A549 (cell line): ENCODE results near the gene DDX47. TPM values are rescaled to one million over a fixed set of nuclear protein-coding genes. Genes with fewer than 3 reads are reported as not detected.

ENCODE experiments used
- ATAC-seq, 2 experiments: fragments of 200-7000 bp in 1 of 2; fragments of >200 bp in 1 of 2; cut with Nextera tagmentation in 1 of 2; cut with Tn5 transposase in 1 of 2; 3 replicates each; pipeline versions ENCODE4 v1.8.0 to v1.9.1; 2018 to 2020; ENCODE audit warnings: mild to moderate bottlenecking in 1 of 2, moderate library complexity in 1 of 2
- CTCF ChIA-PET: fragments of 300-600 bp; sonication (Branson Sonifier 250); formaldehyde crosslinking; extraction: SDS; loops from one replicate; lab custom pipeline; 2021; ENCODE audit warnings: antibody characterized with exemption, inconsistent platforms; lab: Yijun Ruan, JAX
- POLR2A ChIA-PET: fragments of 350-600 bp; formaldehyde crosslinking; extraction: SDS; loops from one replicate; lab custom pipeline; 2021; ENCODE audit warnings: antibody characterized with exemption, inconsistent platforms; lab: Yijun Ruan, JAX
- DNase-seq, 2 experiments: peaks; one replicate each; pipeline versions ENCODE4 v3.0.0 to v3.0.0-alpha.2; 2011 to 2016; ENCODE audit warnings: low read depth in 1 of 2, low spot score in 1 of 2
- FAIRE-seq: peaks from 2 replicates; lab custom pipeline; 2011; peaks lifted over from hg19 to GRCh38; lab: Jason Lieb, UNC
- H3K27ac ChIP-seq, 2 experiments: fragments of >200 bp; sonication (Bioruptor Twin); formaldehyde crosslinking; 3 replicates each; pipeline ENCODE4 v1.5.1; 2016 to 2017
- H3K4me1 ChIP-seq: fragments of >200 bp; sonication (Bioruptor Twin); formaldehyde crosslinking; 3 replicates; pipeline ENCODE4 v1.6.1; 2016
- H3K4me2 ChIP-seq: fragments of >200 bp; sonication (Bioruptor Twin); formaldehyde crosslinking; 3 replicates; pipeline ENCODE4 v1.6.1; 2016
- H3K4me3 ChIP-seq: fragments of >200 bp; sonication (Bioruptor Twin); formaldehyde crosslinking; 3 replicates; pipeline ENCODE4 v1.5.1; 2016
- H3K9me3 ChIP-seq: fragments of >200 bp; sonication (Bioruptor Twin); formaldehyde crosslinking; 3 replicates; pipeline ENCODE4 v1.6.1; 2016
- CBX2 ChIP-seq: fragments of 200-600 bp; sonication (generic); IDR thresholded peaks from 2 replicates; pipeline ENCODE4 v1.6.1; 2016; ENCODE audit warnings: low read depth, mild to moderate bottlenecking, borderline replicate concordance
- CBX8 ChIP-seq: fragments of 200-600 bp; sonication (generic); IDR thresholded peaks from 2 replicates; pipeline ENCODE4 v1.6.1; 2016
- CHD2 ChIP-seq: fragments of 150-350 bp; IDR thresholded peaks from 2 replicates; pipeline ENCODE4 v1.6.1; 2014; ENCODE audit warnings: low read length; ENCODE audit not compliant: partially characterized antibody
- EHF ChIP-seq: fragments of 250-450 bp; sonication (Bioruptor Pico); IDR thresholded peaks from 2 replicates; pipeline ENCODE4 v1.5.0; 2020; ENCODE audit warnings: mild to moderate bottlenecking
- EHMT2 ChIP-seq: fragments of 200-600 bp; sonication (generic); IDR thresholded peaks from 2 replicates; pipeline ENCODE4 v1.6.1; 2016; ENCODE audit warnings: antibody characterized with exemption, low read depth, mild to moderate bottlenecking, moderate library complexity
- EP300 ChIP-seq, 2 experiments: fragments of >200 bp; sonication (Bioruptor Twin); formaldehyde crosslinking; IDR thresholded peaks; 2 replicates in 1 of 2; 3 replicates in 1 of 2; pipeline ENCODE4 v1.6.1; 2016 to 2017
- FOSB ChIP-seq: fragments of 250-450 bp; sonication (Bioruptor Pico); IDR thresholded peaks from 2 replicates; pipeline ENCODE4 v1.5.0; 2020; ENCODE audit warnings: mild to moderate bottlenecking, moderate library complexity
- FOSL2 ChIP-seq, 2 experiments: fragments of 450-650 bp in 1 of 2; fragments of >200 bp in 1 of 2; sonication (Bioruptor Twin) in 1 of 2; formaldehyde crosslinking; IDR thresholded peaks; 2 replicates each; pipeline versions ENCODE4 v1.5.0 to v1.6.1; 2016 to 2020; ENCODE audit warnings: mild to moderate bottlenecking in 1 of 2, moderate library complexity in 1 of 2
- FOXS1 ChIP-seq: fragments of 250-450 bp; sonication (Bioruptor Pico); IDR thresholded peaks from 2 replicates; pipeline ENCODE4 v1.5.0; 2020; ENCODE audit warnings: mild to moderate bottlenecking, moderate library complexity
- GATA3 ChIP-seq: IDR thresholded peaks from 2 replicates; pipeline ENCODE4 v1.6.1; 2012; ENCODE audit warnings: borderline replicate concordance
- HOXB13 ChIP-seq: fragments of 250-450 bp; sonication (Bioruptor Pico); IDR thresholded peaks from 2 replicates; pipeline ENCODE4 v1.5.0; 2020; ENCODE audit warnings: low read depth, mild to moderate bottlenecking, moderate library complexity
- HOXB5 ChIP-seq: fragments of 250-450 bp; sonication (Bioruptor Pico); IDR thresholded peaks from 2 replicates; pipeline ENCODE4 v1.5.0; 2020; ENCODE audit warnings: mild to moderate bottlenecking, moderate library complexity
- KDM5A ChIP-seq: fragments of 200-600 bp; sonication (generic); IDR thresholded peaks from 2 replicates; pipeline ENCODE4 v1.6.1; 2016; ENCODE audit warnings: antibody characterized with exemption, mild to moderate bottlenecking
- MAZ ChIP-seq: fragments of 150-350 bp; IDR thresholded peaks from 2 replicates; pipeline ENCODE4 v1.6.1; 2014; ENCODE audit warnings: antibody characterized with exemption, low read depth, low read length, borderline replicate concordance
- MYC ChIP-seq: IDR thresholded peaks from 2 replicates; pipeline ENCODE4 v1.6.1; 2012; ENCODE audit warnings: mild to moderate bottlenecking, inconsistent platforms, low read length, improper control_type of control experiment, borderline replicate concordance
- NPAS2 ChIP-seq: fragments of 250-450 bp; sonication (Bioruptor Pico); IDR thresholded peaks from 2 replicates; pipeline ENCODE4 v1.8.0; 2022; ENCODE audit warnings: mild to moderate bottlenecking, moderate library complexity, borderline replicate concordance
- PHF8 ChIP-seq: fragments of 200-600 bp; sonication (generic); IDR thresholded peaks from 2 replicates; pipeline ENCODE4 v1.6.1; 2016; ENCODE audit warnings: low read depth, mild to moderate bottlenecking, antibody characterized with exemption, moderate library complexity, borderline replicate concordance
- POLR2A ChIP-seq: IDR thresholded peaks from 2 replicates; pipeline ENCODE4 v1.6.1; 2012; ENCODE audit warnings: mild to moderate bottlenecking, low read length
- RARB ChIP-seq: fragments of 250-450 bp; sonication (Bioruptor Pico); IDR thresholded peaks from 2 replicates; pipeline ENCODE4 v1.8.0; 2021; ENCODE audit warnings: mild to moderate bottlenecking, moderate library complexity
- RNF2 ChIP-seq: fragments of 200-600 bp; sonication (generic); IDR thresholded peaks from 2 replicates; pipeline ENCODE4 v1.6.1; 2016; ENCODE audit warnings: low read depth, mild to moderate bottlenecking, antibody characterized with exemption, moderate library complexity, borderline replicate concordance
- SMC3 ChIP-seq: fragments of >200 bp; sonication (Bioruptor Twin); formaldehyde crosslinking; IDR thresholded peaks from 3 replicates; pipeline ENCODE4 v1.6.1; 2018; ENCODE audit warnings: inconsistent platforms
- SREBF2 ChIP-seq: fragments of 450-650 bp; IDR thresholded peaks from 2 replicates; pipeline ENCODE4 v1.6.1; 2014; ENCODE audit warnings: mild to moderate bottlenecking, moderate library complexity
- TFCP2L1 ChIP-seq: fragments of 250-450 bp; sonication (Bioruptor Pico); IDR thresholded peaks from 2 replicates; pipeline ENCODE4 v1.5.0; 2021; ENCODE audit warnings: mild to moderate bottlenecking
- ZFP36 ChIP-seq: fragments of 450-650 bp; IDR thresholded peaks from 2 replicates; pipeline ENCODE4 v1.6.1; 2014; ENCODE audit warnings: borderline replicate concordance; ENCODE audit not compliant: partially characterized antibody
- ZSCAN20 ChIP-seq: fragments of 250-450 bp; sonication (Bioruptor Pico); IDR thresholded peaks from 2 replicates; pipeline ENCODE4 v1.8.0; 2022; ENCODE audit warnings: mild to moderate bottlenecking, moderate library complexity
- WGBS: methylation state at CpG from one replicate; pipeline ENCODE4 v1.1.6; 2017; ENCODE audit errors: missing lambda C conversion rate; 5-methylcytosine and 5-hydroxymethylcytosine counted together
- polyA plus RNA-seq, 4 experiments: library from polyadenylated mRNA; depleted of rRNA in 3 of 4; stranded (reverse); fragments of >200 nt; fragmentation: RNase III in 1 of 4; extraction: RNeasy Plus Mini Kit Qiagen cat#74134 plus additional on column Dnase treatment in 1 of 4; gene quantifications; 2 replicates in 3 of 4; 3 replicates in 1 of 4; pipeline ENCODE4 v1.2.3, GENCODE V29; 2011 to 2017
- TF ChIP-seq, protein P1 (sequence below): fragments of 450-650 bp; IDR thresholded peaks from 2 replicates; pipeline ENCODE4 v1.6.1; 2014; ENCODE audit warnings: antibody characterized with exemption
- TF ChIP-seq, protein P2 (sequence below): IDR thresholded peaks from 2 replicates; pipeline ENCODE4 v1.6.1; 2012; ENCODE audit warnings: low read depth, borderline replicate concordance
- TF ChIP-seq, protein P3 (sequence below): fragments of >200 bp; sonication (Bioruptor Twin); formaldehyde crosslinking; IDR thresholded peaks from 3 replicates; pipeline ENCODE4 v1.6.1; 2016
- TF ChIP-seq, protein P4 (sequence below): fragments of >200 bp; sonication (Bioruptor Twin); formaldehyde crosslinking; IDR thresholded peaks from 3 replicates; pipeline ENCODE4 v1.5.1; 2016
- TF ChIP-seq, protein P5 (sequence below): fragments of 200-600 bp; sonication (generic); IDR thresholded peaks from 2 replicates; pipeline ENCODE4 v1.6.1; 2016; ENCODE audit warnings: antibody characterized with exemption, mild to moderate bottlenecking, moderate library complexity

The DDX47 gene
- polyA plus RNA-seq, 2 of the 4 experiments (the other 2 are of a cell fraction) = 81.6 to 144 TPM

DNA sequence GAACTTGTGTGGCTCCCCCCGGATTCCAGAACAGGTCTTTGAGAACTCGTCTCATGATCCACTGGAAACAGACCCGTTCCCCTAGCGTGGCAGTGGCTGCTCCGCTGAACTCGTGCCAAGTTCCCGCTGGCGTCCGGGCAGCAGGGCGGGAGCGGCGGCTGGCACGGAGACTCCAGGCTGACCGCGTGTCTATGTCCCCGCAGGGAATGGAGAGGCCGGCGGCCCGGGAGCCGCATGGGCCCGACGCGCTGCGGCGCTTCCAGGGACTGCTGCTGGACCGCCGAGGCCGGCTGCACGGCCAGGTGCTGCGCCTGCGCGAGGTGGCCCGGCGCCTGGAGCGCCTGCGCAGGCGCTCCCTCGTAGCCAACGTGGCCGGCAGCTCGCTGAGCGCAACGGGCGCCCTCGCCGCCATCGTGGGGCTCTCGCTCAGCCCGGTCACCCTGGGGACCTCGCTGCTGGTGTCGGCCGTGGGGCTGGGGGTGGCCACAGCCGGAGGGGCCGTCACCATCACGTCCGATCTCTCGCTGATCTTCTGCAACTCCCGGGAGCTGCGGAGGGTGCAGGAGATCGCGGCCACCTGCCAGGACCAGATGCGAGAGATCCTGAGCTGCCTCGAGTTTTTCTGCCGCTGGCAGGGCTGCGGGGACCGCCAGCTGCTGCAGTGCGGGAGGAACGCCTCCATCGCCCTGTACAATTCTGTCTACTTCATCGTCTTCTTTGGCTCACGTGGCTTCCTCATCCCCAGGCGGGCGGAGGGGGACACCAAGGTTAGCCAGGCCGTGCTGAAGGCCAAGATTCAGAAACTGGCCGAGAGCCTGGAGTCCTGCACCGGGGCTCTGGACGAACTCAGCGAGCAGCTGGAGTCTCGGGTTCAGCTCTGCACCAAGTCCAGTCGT, 26.2 kb upstream of the DDX47 start:
- CTCF ChIA-PET = interaction anchor here (1.0 to 5.6 kb wide), 17 partner anchors 12 to 212 kb away, joined by 3 to 80 read pairs (median 11); partner anchors contain the start of genes DDX47 and GPRC5A
- ATAC-seq = peak; percentile 90 to 94
- TF ChIP-seq HOXB13 (CRISPR knock-in tag) (peak; percentile 88), ZSCAN20 (CRISPR knock-in tag) (peak; percentile 67; the same call in 1 of the 2 replicates), HOXB5 (CRISPR knock-in tag) (peak; percentile 79), CHD2 (no peak), EHMT2 (no peak), FOXS1 (peak; percentile 85; the same call in 1 of the 2 replicates), RNF2 (peak; percentile 79; the same call in 1 of the 2 replicates), GATA3 (no peak), CBX8 (no peak), TFCP2L1 (CRISPR knock-in tag) (peak; percentile 66; the same call in 1 of the 2 replicates), SMC3 (no peak; the same call in 2 of the 3 replicates), SREBF2 (no peak), FOSB (CRISPR knock-in tag) (no peak), RARB (CRISPR knock-in tag) (no peak), NPAS2 (CRISPR knock-in tag) (no peak), MYC (peak; percentile 95), POLR2A (peak; percentile 89), ZFP36 (no peak), FOSL2 (IDR thresholded peaks at IDR 0.05) (no peak), FOSL2 (CRISPR knock-in tag; IDR thresholded peaks at IDR 0.05) (no peak), EHF (CRISPR knock-in tag) (peak; percentile 52), MAZ (no peak), CBX2 (no peak), KDM5A (no peak), PHF8 (peak; percentile 66; the same call in 1 of the 2 replicates), EP300 (IDR thresholded peaks at IDR 0.05) (no peak)
- TF ChIP-seq, protein P1, sequence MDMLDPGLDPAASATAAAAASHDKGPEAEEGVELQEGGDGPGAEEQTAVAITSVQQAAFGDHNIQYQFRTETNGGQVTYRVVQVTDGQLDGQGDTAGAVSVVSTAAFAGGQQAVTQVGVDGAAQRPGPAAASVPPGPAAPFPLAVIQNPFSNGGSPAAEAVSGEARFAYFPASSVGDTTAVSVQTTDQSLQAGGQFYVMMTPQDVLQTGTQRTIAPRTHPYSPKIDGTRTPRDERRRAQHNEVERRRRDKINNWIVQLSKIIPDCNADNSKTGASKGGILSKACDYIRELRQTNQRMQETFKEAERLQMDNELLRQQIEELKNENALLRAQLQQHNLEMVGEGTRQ = 0 out of 2 replicates have a peak, but pooled peaks have one; percentile 20
- TF ChIP-seq, protein P2, sequence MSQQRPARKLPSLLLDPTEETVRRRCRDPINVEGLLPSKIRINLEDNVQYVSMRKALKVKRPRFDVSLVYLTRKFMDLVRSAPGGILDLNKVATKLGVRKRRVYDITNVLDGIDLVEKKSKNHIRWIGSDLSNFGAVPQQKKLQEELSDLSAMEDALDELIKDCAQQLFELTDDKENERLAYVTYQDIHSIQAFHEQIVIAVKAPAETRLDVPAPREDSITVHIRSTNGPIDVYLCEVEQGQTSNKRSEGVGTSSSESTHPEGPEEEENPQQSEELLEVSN = peak; percentile 98
- TF ChIP-seq, protein P3, sequence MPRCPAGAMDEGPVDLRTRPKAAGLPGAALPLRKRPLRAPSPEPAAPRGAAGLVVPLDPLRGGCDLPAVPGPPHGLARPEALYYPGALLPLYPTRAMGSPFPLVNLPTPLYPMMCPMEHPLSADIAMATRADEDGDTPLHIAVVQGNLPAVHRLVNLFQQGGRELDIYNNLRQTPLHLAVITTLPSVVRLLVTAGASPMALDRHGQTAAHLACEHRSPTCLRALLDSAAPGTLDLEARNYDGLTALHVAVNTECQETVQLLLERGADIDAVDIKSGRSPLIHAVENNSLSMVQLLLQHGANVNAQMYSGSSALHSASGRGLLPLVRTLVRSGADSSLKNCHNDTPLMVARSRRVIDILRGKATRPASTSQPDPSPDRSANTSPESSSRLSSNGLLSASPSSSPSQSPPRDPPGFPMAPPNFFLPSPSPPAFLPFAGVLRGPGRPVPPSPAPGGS = peak; percentile 86; the same call in 2 of the 3 replicates
- TF ChIP-seq, protein P4, sequence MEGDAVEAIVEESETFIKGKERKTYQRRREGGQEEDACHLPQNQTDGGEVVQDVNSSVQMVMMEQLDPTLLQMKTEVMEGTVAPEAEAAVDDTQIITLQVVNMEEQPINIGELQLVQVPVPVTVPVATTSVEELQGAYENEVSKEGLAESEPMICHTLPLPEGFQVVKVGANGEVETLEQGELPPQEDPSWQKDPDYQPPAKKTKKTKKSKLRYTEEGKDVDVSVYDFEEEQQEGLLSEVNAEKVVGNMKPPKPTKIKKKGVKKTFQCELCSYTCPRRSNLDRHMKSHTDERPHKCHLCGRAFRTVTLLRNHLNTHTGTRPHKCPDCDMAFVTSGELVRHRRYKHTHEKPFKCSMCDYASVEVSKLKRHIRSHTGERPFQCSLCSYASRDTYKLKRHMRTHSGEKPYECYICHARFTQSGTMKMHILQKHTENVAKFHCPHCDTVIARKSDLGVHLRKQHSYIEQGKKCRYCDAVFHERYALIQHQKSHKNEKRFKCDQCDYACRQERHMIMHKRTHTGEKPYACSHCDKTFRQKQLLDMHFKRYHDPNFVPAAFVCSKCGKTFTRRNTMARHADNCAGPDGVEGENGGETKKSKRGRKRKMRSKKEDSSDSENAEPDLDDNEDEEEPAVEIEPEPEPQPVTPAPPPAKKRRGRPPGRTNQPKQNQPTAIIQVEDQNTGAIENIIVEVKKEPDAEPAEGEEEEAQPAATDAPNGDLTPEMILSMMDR = no peak
- TF ChIP-seq, protein P5, sequence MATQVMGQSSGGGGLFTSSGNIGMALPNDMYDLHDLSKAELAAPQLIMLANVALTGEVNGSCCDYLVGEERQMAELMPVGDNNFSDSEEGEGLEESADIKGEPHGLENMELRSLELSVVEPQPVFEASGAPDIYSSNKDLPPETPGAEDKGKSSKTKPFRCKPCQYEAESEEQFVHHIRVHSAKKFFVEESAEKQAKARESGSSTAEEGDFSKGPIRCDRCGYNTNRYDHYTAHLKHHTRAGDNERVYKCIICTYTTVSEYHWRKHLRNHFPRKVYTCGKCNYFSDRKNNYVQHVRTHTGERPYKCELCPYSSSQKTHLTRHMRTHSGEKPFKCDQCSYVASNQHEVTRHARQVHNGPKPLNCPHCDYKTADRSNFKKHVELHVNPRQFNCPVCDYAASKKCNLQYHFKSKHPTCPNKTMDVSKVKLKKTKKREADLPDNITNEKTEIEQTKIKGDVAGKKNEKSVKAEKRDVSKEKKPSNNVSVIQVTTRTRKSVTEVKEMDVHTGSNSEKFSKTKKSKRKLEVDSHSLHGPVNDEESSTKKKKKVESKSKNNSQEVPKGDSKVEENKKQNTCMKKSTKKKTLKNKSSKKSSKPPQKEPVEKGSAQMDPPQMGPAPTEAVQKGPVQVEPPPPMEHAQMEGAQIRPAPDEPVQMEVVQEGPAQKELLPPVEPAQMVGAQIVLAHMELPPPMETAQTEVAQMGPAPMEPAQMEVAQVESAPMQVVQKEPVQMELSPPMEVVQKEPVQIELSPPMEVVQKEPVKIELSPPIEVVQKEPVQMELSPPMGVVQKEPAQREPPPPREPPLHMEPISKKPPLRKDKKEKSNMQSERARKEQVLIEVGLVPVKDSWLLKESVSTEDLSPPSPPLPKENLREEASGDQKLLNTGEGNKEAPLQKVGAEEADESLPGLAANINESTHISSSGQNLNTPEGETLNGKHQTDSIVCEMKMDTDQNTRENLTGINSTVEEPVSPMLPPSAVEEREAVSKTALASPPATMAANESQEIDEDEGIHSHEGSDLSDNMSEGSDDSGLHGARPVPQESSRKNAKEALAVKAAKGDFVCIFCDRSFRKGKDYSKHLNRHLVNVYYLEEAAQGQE = no peak

More for the DNA sequence above, 26.2 kb upstream of the DDX47 start:
- DNase-seq (peak; percentile 87 to 91), FAIRE-seq (no peak)
- Histone ChIP-seq H3K4me1 (peaks cover 35% of the 10 kb centered on the region), H3K9me3 (no peaks in the 10 kb centered on the region), H3K4me3 (peak overlapping the region; percentile 44), H3K4me2 (peak overlapping the region; percentile 79), H3K27ac (peak overlapping the region; percentile 85 to 94)
- WGBS = 20% methylated on average over 33 of the region's 80 CpGs
- POLR2A ChIA-PET = interaction anchor here (0.6 to 1.8 kb wide), 18 partner anchors 12 to 426 kb away, joined by 3 to 18 read pairs (median 4); partner anchors contain the start of genes EMP1 and GPRC5A
